Muscle layer of duodenum (tissue), 2 donors: Measurements from ENCODE around the gene MEPCE.

Source experiments
- H3K27ac ChIP-seq: one replicate; pipeline ENCODE4 v1.7.0; 2013; ENCODE audit warnings: mild to moderate bottlenecking, low read length
- H3K27me3 ChIP-seq: one replicate; pipeline ENCODE4 v1.7.0; 2013; ENCODE audit warnings: low read depth, mild to moderate bottlenecking, control low read depth, low read length
- H3K36me3 ChIP-seq, 2 donors: one replicate each; pipeline ENCODE4 v1.7.0; 2013; ENCODE audit warnings: low read length in 2 of 2, control low read depth in 1 of 2, mild to moderate bottlenecking in 1 of 2; ENCODE audit not compliant: insufficient read depth in 2 of 2, control insufficient read depth in 1 of 2
- H3K4me1 ChIP-seq, 2 donors: one replicate each; pipeline ENCODE4 v1.7.0; 2013; ENCODE audit warnings: low read length in 2 of 2, mild to moderate bottlenecking in 2 of 2, control low read depth in 1 of 2, moderate library complexity in 1 of 2; ENCODE audit not compliant: insufficient read depth in 2 of 2, control insufficient read depth in 1 of 2
- H3K4me3 ChIP-seq, 2 donors: one replicate each; pipeline ENCODE4 v1.7.0; 2013; ENCODE audit warnings: low read length in 2 of 2, low read depth in 1 of 2, mild to moderate bottlenecking in 1 of 2
- H3K9me3 ChIP-seq, 2 donors: one replicate each; pipeline ENCODE4 v1.7.0; 2013; ENCODE audit warnings: low read length in 2 of 2, control low read depth in 1 of 2, mild to moderate bottlenecking in 1 of 2; ENCODE audit not compliant: control insufficient read depth in 1 of 2
- donor health status: healthy.

Gene MEPCE

DNA sequence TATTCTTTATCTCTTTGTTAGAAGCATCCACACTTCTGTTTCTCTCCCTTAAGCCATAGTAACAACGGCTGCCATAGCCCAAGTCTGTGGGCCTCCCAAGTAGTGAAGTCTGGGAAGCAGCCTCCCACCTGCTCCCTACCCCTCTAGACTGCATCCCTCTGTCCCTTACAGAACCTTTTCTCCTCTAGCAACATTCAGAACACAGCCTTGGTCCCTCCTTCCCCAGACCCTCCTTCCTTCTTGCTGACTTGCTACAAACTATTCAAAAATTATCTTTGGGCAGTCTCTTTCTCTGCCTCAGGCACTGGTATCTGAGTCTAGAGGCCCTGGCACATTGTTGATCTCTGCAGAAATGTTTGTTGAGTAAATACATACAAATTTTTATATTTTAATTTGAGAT lies 51.8 kb downstream of the MEPCE start:
- Histone ChIP-seq H3K4me3 (no peak overlapping the region), H3K27me3 (no peaks in the 10 kb centered on the region), H3K4me1 (peaks cover 8 to 39% of the 10 kb centered on the region in 2 donors), H3K27ac (no peak overlapping the region), H3K9me3 (no peaks in the 10 kb centered on the region), H3K36me3 (no peaks in the 10 kb centered on the region)

DNA sequence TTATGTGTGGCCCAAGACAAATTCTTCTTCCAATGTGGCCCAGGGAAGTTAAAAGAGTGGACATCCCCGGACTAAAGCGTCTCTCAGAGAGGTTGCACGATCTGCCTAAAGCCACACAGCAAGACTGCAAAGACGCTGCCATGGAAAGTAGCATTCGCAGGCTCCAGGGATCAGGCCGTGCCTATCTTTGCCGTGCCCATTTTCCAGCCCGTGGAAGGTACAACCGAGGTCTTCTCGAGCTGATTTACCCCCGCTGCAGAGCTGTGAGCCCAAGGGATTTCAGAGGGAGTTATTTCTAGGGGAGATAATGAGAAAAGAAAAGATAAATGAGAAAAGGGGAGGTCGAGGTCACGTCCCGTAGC lies 53.1 kb downstream of the MEPCE start:
- Histone ChIP-seq H3K4me3 (peak overlapping the region; percentile 5 to 68), H3K27me3 (no peaks in the 10 kb centered on the region), H3K27ac (no peak overlapping the region), H3K4me1 (peaks cover 3 to 27% of the 10 kb centered on the region in 2 donors), H3K9me3 (no peaks in the 10 kb centered on the region), H3K36me3 (no peaks in the 10 kb centered on the region)

DNA sequence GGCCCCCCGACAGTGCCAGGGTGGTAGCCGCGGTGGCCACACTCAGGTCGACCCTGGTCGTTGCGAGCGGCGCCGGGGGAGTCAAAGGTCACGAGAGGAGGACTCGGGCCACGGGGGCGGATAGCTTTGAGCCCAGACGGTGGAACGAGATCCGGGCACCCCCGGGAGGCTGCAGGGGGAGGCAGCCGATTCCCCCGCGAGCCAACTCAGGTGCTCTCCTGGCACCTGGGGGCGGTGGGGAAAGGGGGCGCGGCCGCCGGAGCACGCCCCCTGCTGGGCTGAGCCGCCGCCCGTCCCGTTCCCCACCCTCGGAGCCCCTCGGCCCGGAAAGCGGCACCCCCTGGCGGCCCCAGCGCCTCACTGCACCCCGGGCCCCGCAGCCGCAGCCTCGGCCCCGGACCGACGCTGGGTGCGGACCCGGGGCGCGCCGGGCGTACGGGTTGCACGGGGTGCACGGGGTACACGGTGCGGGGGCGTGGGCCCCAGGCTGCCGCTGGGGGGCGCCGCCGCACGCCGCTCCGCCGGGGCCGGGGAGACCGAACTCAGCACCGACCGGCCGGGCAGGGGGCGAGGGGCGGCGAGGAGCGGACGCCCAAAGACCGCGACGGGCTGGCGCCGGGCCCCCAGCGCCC lies 53.6 kb downstream of the MEPCE start:
- Histone ChIP-seq H3K4me1 (peaks cover 3 to 27% of the 10 kb centered on the region in 2 donors), H3K27ac (no peak overlapping the region), H3K4me3 (peak overlapping the region; percentile 5 to 68), H3K36me3 (no peaks in the 10 kb centered on the region), H3K27me3 (no peaks in the 10 kb centered on the region), H3K9me3 (no peaks in the 10 kb centered on the region)
